ENCODE measurements around the gene CA5A.
"Not testable (repeated sequence)": the region's sequence is repeated elsewhere in the genome, so short reads cannot be mapped to it uniquely, and the experiment has no call there.

DNA sequence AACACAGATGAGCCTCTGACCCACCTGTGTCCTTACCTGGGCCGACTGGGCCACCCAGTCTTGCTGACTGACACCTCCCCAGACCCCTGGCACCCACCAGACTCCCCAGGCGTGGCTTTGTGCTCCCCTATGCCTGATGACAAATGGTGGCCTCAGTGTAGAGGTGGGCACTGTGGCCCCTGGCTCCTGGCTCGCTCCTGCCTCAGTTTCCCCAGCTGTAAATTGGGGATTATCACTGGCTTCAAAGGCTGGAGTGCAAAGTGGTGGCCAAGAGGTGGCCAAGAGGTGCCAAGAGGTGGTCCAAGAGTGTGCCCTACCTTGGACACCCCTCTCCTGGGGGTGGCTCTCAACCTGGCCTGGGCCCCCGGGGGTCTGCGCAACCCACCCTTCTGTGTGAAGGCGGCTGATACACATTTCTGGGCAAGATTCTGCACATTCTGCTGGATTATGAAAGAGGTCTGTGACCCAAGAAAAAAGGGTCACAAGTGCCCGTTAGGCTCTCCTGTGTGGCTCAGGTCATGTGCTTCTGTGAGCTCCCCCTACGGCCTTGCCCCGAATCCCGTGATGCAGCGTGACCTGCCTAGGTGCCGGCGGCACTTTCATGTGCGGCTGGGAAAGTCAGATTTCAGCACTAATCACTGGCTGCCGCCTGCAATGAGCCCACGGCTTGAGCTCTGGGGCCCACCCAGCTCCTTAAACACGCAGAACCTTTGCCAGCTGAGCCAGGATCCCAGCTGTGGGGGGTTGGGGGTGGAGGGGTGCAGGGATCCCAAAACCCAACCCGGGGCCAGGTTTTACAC lies 74.8 kb downstream of the CA5A start:
- TF ChIP-seq, protein P1, sequence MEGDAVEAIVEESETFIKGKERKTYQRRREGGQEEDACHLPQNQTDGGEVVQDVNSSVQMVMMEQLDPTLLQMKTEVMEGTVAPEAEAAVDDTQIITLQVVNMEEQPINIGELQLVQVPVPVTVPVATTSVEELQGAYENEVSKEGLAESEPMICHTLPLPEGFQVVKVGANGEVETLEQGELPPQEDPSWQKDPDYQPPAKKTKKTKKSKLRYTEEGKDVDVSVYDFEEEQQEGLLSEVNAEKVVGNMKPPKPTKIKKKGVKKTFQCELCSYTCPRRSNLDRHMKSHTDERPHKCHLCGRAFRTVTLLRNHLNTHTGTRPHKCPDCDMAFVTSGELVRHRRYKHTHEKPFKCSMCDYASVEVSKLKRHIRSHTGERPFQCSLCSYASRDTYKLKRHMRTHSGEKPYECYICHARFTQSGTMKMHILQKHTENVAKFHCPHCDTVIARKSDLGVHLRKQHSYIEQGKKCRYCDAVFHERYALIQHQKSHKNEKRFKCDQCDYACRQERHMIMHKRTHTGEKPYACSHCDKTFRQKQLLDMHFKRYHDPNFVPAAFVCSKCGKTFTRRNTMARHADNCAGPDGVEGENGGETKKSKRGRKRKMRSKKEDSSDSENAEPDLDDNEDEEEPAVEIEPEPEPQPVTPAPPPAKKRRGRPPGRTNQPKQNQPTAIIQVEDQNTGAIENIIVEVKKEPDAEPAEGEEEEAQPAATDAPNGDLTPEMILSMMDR (IDR thresholded peaks at IDR 0.05), result not testable (repeated sequence)
- not testable (repeated sequence) for TF ChIP-seq POLR2AphosphoS5 (IDR thresholded peaks at IDR 0.05); POLR2A (IDR thresholded peaks at IDR 0.05); EP300 (IDR thresholded peaks at IDR 0.05; ENCODE audit: low read depth)

All from transverse colon (tissue), 4 donors.